Measurements from ENCODE around the gene CENPX. TPM values are rescaled to one million over a fixed set of nuclear protein-coding genes. Genes with fewer than 3 reads are reported as not detected.

CENPX gene
- total and polyA plus RNA-seq, 4 donors: 31.0 to 109 (median 70.9) TPM

GRCh38 chr17:82031303-82031884 is 8.7 kb upstream of the CENPX start, which contains the start of gene RAC3:
RAC3 (plus strand) TSS chr17:82031678; CDS start chr17:82031762, 84 bp downstream.
- DNase-seq (no peak), ATAC-seq (ENCODE audit: low FRiP score) (no peak)
- WGBS, 2 donors: 0 to 1% methylated on average over 36 to 96 of the region's 96 CpGs
- H3K4me3 ChIP-seq (ENCODE audit: low read length in 2 of 2): peak within 1 kb of the TSS in 1 of 2 donors; percentile 10
- no peaks in the 10 kb centered on the region for H3K4me1 ChIP-seq (ENCODE audit: control insufficient read depth in 1 of 2, insufficient read depth in 2 of 2, low read length in 2 of 2)
- no peaks in the 10 kb centered on the region for H3K36me3 ChIP-seq (ENCODE audit: control insufficient read depth in 1 of 2, insufficient read depth in 2 of 2, low read length in 1 of 2)
- H3K27ac ChIP-seq (ENCODE audit: low read depth in 1 of 2, low read length in 2 of 2): no peak within 1 kb of the TSS
- H3K27me3 ChIP-seq (ENCODE audit: control insufficient read depth in 1 of 2, insufficient read depth in 2 of 2, low read length in 1 of 2): no peaks in the 10 kb centered on the region
- intact Hi-C loops (cut with DNase I): loop anchor here (2.0 to 10.0 kb wide), 2 partner anchors 123 to 293 kb away; no protein-coding TSS in a partner anchor
- H3K9me3 ChIP-seq (ENCODE audit: control insufficient read depth, low read length): no peaks in the 10 kb centered on the region

- no peak overlapping the region for H3K27ac ChIP-seq (ENCODE audit: low read depth in 1 of 2, low read length in 2 of 2)
- no peaks in the 10 kb centered on the region for H3K4me1 ChIP-seq (ENCODE audit: control insufficient read depth in 1 of 2, insufficient read depth in 2 of 2, low read length in 2 of 2)
- peak; percentile 89 to 94 for DNase-seq
- H3K27me3 ChIP-seq (ENCODE audit: control insufficient read depth in 1 of 2, insufficient read depth in 2 of 2, low read length in 1 of 2): no peaks in the 10 kb centered on the region
- 1% methylated on average over 85 to 94 of the region's 94 CpGs for WGBS, 2 donors
- ATAC-seq (ENCODE audit: low FRiP score): peak; percentile 89
- H3K4me3 ChIP-seq (ENCODE audit: low read length in 2 of 2): peak overlapping the region in 1 of 2 donors; percentile 10
- no peaks in the 10 kb centered on the region for H3K36me3 ChIP-seq (ENCODE audit: control insufficient read depth in 1 of 2, insufficient read depth in 2 of 2, low read length in 1 of 2)
- H3K9me3 ChIP-seq (ENCODE audit: control insufficient read depth, low read length): no peaks in the 10 kb centered on the region
- intact Hi-C loops (cut with DNase I): loop anchor here (1.0 to 10.0 kb wide), 3 partner anchors 124 to 294 kb away; no protein-coding TSS in a partner anchor
These were observed 8.0 kb upstream of the CENPX start for GRCh38 chr17:82030470-82031302.

- no peak for ATAC-seq (ENCODE audit: low FRiP score)
- H3K9me3 ChIP-seq (ENCODE audit: control insufficient read depth, low read length): no peaks in the 10 kb centered on the region
- WGBS, 2 donors: 69 to 74% methylated on average over 31 of the region's 31 CpGs
- H3K4me1 ChIP-seq (ENCODE audit: control insufficient read depth in 1 of 2, insufficient read depth in 2 of 2, low read length in 2 of 2): no peaks in the 10 kb centered on the region
- DNase-seq: no peak
- no peaks in the 10 kb centered on the region for H3K27me3 ChIP-seq (ENCODE audit: control insufficient read depth in 1 of 2, insufficient read depth in 2 of 2, low read length in 1 of 2)
- H3K27ac ChIP-seq (ENCODE audit: low read depth in 1 of 2, low read length in 2 of 2): no peak overlapping the region
- intact Hi-C loops (cut with DNase I): loop anchor here (1.0 to 10.0 kb wide), 3 partner anchors 124 to 295 kb away; no protein-coding TSS in a partner anchor
- H3K36me3 ChIP-seq (ENCODE audit: control insufficient read depth in 1 of 2, insufficient read depth in 2 of 2, low read length in 1 of 2): no peaks in the 10 kb centered on the region
- H3K4me3 ChIP-seq (ENCODE audit: low read length in 2 of 2): no peak overlapping the region
These were observed 7.4 kb upstream of the CENPX start for GRCh38 chr17:82029990-82030469.

- no peak overlapping the region for H3K4me3 ChIP-seq (ENCODE audit: low read length in 2 of 2)
- no peak overlapping the region for H3K27ac ChIP-seq (ENCODE audit: low read depth in 1 of 2, low read length in 2 of 2)
- no peaks in the 10 kb centered on the region for H3K27me3 ChIP-seq (ENCODE audit: control insufficient read depth in 1 of 2, insufficient read depth in 2 of 2, low read length in 1 of 2)
- H3K4me1 ChIP-seq (ENCODE audit: control insufficient read depth in 1 of 2, insufficient read depth in 2 of 2, low read length in 2 of 2): no peaks in the 10 kb centered on the region
- H3K36me3 ChIP-seq (ENCODE audit: control insufficient read depth in 1 of 2, insufficient read depth in 2 of 2, low read length in 1 of 2): no peaks in the 10 kb centered on the region
- intact Hi-C loops (cut with DNase I): no loop called here
- no peak for DNase-seq
- no peaks in the 10 kb centered on the region for H3K9me3 ChIP-seq (ENCODE audit: control insufficient read depth, low read length)
- 93% methylated on average over 16 of the region's 16 CpGs for WGBS, 2 donors
- ATAC-seq (ENCODE audit: low FRiP score): no peak
These were observed 6.7 kb upstream of the CENPX start for GRCh38 chr17:82029391-82029790.

- Histone ChIP-seq H3K9me3 (ENCODE audit: control insufficient read depth, low read length) (no peaks in the 10 kb centered on the region), H3K27ac (ENCODE audit: low read depth in 1 of 2, low read length in 2 of 2) (no peak overlapping the region), H3K4me3 (ENCODE audit: low read length in 2 of 2) (no peak overlapping the region), H3K27me3 (ENCODE audit: control insufficient read depth in 1 of 2, insufficient read depth in 2 of 2, low read length in 1 of 2) (no peaks in the 10 kb centered on the region), H3K4me1 (ENCODE audit: control insufficient read depth in 1 of 2, insufficient read depth in 2 of 2, low read length in 2 of 2) (no peaks in the 10 kb centered on the region), H3K36me3 (ENCODE audit: control insufficient read depth in 1 of 2, insufficient read depth in 2 of 2, low read length in 1 of 2) (no peaks in the 10 kb centered on the region)
- intact Hi-C loops (cut with DNase I): no loop called here
- no peak for ATAC-seq (ENCODE audit: low FRiP score)
- 96 to 98% methylated on average over 9 of the region's 9 CpGs for WGBS, 2 donors
- no peak for DNase-seq
These were observed 6.3 kb upstream of the CENPX start for GRCh38 chr17:82028966-82029365.

- no peak overlapping the region for H3K27ac ChIP-seq (ENCODE audit: low read depth in 1 of 2, low read length in 2 of 2)
- no peaks in the 10 kb centered on the region for H3K27me3 ChIP-seq (ENCODE audit: control insufficient read depth in 1 of 2, insufficient read depth in 2 of 2, low read length in 1 of 2)
- H3K4me1 ChIP-seq (ENCODE audit: control insufficient read depth in 1 of 2, insufficient read depth in 2 of 2, low read length in 2 of 2): no peaks in the 10 kb centered on the region
- H3K36me3 ChIP-seq (ENCODE audit: control insufficient read depth in 1 of 2, insufficient read depth in 2 of 2, low read length in 1 of 2): no peaks in the 10 kb centered on the region
- intact Hi-C loops (cut with DNase I): no loop called here
- DNase-seq (no peak), ATAC-seq (ENCODE audit: low FRiP score) (no peak)
- no peaks in the 10 kb centered on the region for H3K9me3 ChIP-seq (ENCODE audit: control insufficient read depth, low read length)
- H3K4me3 ChIP-seq (ENCODE audit: low read length in 2 of 2): no peak overlapping the region
- WGBS, 2 donors: 96 to 98% methylated on average over 13 of the region's 13 CpGs
These were observed 5.6 kb upstream of the CENPX start for GRCh38 chr17:82028246-82028645.

- Histone ChIP-seq H3K9me3 (ENCODE audit: control insufficient read depth, low read length) (no peaks in the 10 kb centered on the region), H3K4me3 (ENCODE audit: low read length in 2 of 2) (no peak overlapping the region), H3K4me1 (ENCODE audit: control insufficient read depth in 1 of 2, insufficient read depth in 2 of 2, low read length in 2 of 2) (no peaks in the 10 kb centered on the region), H3K36me3 (ENCODE audit: control insufficient read depth in 1 of 2, insufficient read depth in 2 of 2, low read length in 1 of 2) (no peaks in the 10 kb centered on the region), H3K27me3 (ENCODE audit: control insufficient read depth in 1 of 2, insufficient read depth in 2 of 2, low read length in 1 of 2) (no peaks in the 10 kb centered on the region), H3K27ac (ENCODE audit: low read depth in 1 of 2, low read length in 2 of 2) (no peak overlapping the region)
- intact Hi-C loops (cut with DNase I): no loop called here
- ATAC-seq (ENCODE audit: low FRiP score) (no peak), DNase-seq (no peak)
- WGBS, 2 donors: 94 to 96% methylated on average over 25 of the region's 25 CpGs
These were observed 2.9 kb upstream of the CENPX start for GRCh38 chr17:82025401-82026107.

- Histone ChIP-seq H3K27me3 (ENCODE audit: control insufficient read depth in 1 of 2, insufficient read depth in 2 of 2, low read length in 1 of 2) (no peaks in the 10 kb centered on the region), H3K4me3 (ENCODE audit: low read length in 2 of 2) (no peak overlapping the region), H3K4me1 (ENCODE audit: control insufficient read depth in 1 of 2, insufficient read depth in 2 of 2, low read length in 2 of 2) (no peaks in the 10 kb centered on the region), H3K9me3 (ENCODE audit: control insufficient read depth, low read length) (no peaks in the 10 kb centered on the region), H3K36me3 (ENCODE audit: control insufficient read depth in 1 of 2, insufficient read depth in 2 of 2, low read length in 1 of 2) (no peaks in the 10 kb centered on the region), H3K27ac (ENCODE audit: low read depth in 1 of 2, low read length in 2 of 2) (no peak overlapping the region)
- intact Hi-C loops (cut with DNase I): no loop called here
- no peak for DNase-seq
- no peak for ATAC-seq (ENCODE audit: low FRiP score)
- WGBS, 2 donors: 95 to 96% methylated on average over 17 of the region's 17 CpGs
These were observed 2.2 kb upstream of the CENPX start for GRCh38 chr17:82024859-82025258.

Measured in aorta (tissue), 5 donors.